K562 (cell line): Measurements from ENCODE around the gene NFE2. TPM values are rescaled to one million over a fixed set of nuclear protein-coding genes. Genes with fewer than 3 reads are reported as not detected.

ENCODE experiments used
- ATF2 ChIP-seq: sonication (generic); formaldehyde crosslinking; IDR thresholded peaks from 2 replicates; pipeline ENCODE4 v1.8.1; 2022; ENCODE audit warnings: missing genetic modification reagents
- BRF2 ChIP-seq: IDR thresholded peaks from 3 replicates; pipeline ENCODE4 v1.6.1; 2011; ENCODE audit warnings: borderline replicate concordance, mild to moderate bottlenecking; ENCODE audit not compliant: insufficient read length, insufficient read depth
- HCFC1 ChIP-seq: IDR thresholded peaks from 2 replicates; pipeline ENCODE4 v1.6.1; 2012; ENCODE audit warnings: low read depth, low read length, improper control_type of control experiment
- HMBOX1 ChIP-seq: sonication (generic); IDR thresholded peaks from 2 replicates; pipeline ENCODE4 v1.6.1; 2016
- MBD2 ChIP-seq: sonication (generic); IDR thresholded peaks from 2 replicates; pipeline ENCODE4 v1.6.1; 2016; ENCODE audit warnings: low read depth, borderline replicate concordance
- NUFIP1 ChIP-seq: fragments of 450-650 bp; IDR thresholded peaks from 2 replicates; pipeline ENCODE4 v1.6.1; 2018; ENCODE audit not compliant: partially characterized antibody
- RBFOX2 ChIP-seq: fragments of 200-400 bp; formaldehyde crosslinking; IDR thresholded peaks from 2 replicates; pipeline ENCODE4 v1.6.1; 2017; ENCODE audit warnings: low read depth, mild to moderate bottlenecking, low read length, moderate library complexity
- SAFB ChIP-seq: fragments of 200-400 bp; formaldehyde crosslinking; IDR thresholded peaks from 2 replicates; pipeline ENCODE4 v1.6.1; 2017; ENCODE audit warnings: low read depth, low read length, borderline replicate concordance
- SMAD4 ChIP-seq: fragments of 250-450 bp; sonication (Bioruptor Pico); conservative IDR thresholded peaks from 2 replicates; pipeline ENCODE4 v1.8.0; 2021; ENCODE audit warnings: inconsistent platforms, mild to moderate bottlenecking, moderate library complexity
- SMARCA5 ChIP-seq: fragments of 450-650 bp; IDR thresholded peaks from 2 replicates; pipeline ENCODE4 v1.6.1; 2016
- TAF15 ChIP-seq: fragments of 200-400 bp; formaldehyde crosslinking; IDR thresholded peaks from 2 replicates; pipeline ENCODE4 v1.6.1; 2017; ENCODE audit warnings: mild to moderate bottlenecking, low read depth, low read length, moderate library complexity
- ZFP36 ChIP-seq: fragments of 150-350 bp; IDR thresholded peaks from 2 replicates; pipeline ENCODE4 v1.6.1; 2018; ENCODE audit warnings: low read length, low read depth; ENCODE audit not compliant: partially characterized antibody
- ZNF3 ChIP-seq: fragments of 250-450 bp; sonication (Bioruptor Pico); IDR thresholded peaks from 2 replicates; pipeline ENCODE4 v1.5.0; 2021; ENCODE audit warnings: mild to moderate bottlenecking, moderate library complexity
- ZNF318 ChIP-seq, 2 experiments: fragments of 450-650 bp; IDR thresholded peaks; 2 replicates each; pipeline ENCODE4 v1.6.1; 2016; ENCODE audit warnings: mild to moderate bottlenecking in 2 of 2, borderline replicate concordance in 1 of 2, low read depth in 1 of 2, moderate library complexity in 1 of 2
- ZNF347 ChIP-seq: fragments of 450-650 bp; formaldehyde crosslinking; IDR thresholded peaks from 2 replicates; pipeline ENCODE4 v1.4.0; 2020; ENCODE audit warnings: low read depth, mild to moderate bottlenecking, moderate library complexity
- ZNF41 ChIP-seq: fragments of 250-450 bp; sonication (Bioruptor Pico); conservative IDR thresholded peaks from 2 replicates; pipeline ENCODE4 v1.4.0; 2020; ENCODE audit warnings: mild to moderate bottlenecking
- polyA plus RNA-seq, 8 experiments: library from polyadenylated mRNA; depleted of rRNA in 4 of 8; stranded (reverse) in 5 of 8; unstranded in 3 of 8; fragments of >200 nt; fragmentation: Nextera tagmentation in 2 of 8; fragmentation: Illumina TruSeq in 1 of 8; extraction: Ambion mirVana in 2 of 8; extraction: Trizol in 1 of 8; gene quantifications; 2 replicates each; pipeline versions ENCODE4 v1.2.1 to v1.2.3, GENCODE V29; 2011 to 2014; ENCODE audit warnings: inconsistent platforms in 1 of 8, missing spikeins in 1 of 8
- total RNA-seq, 7 experiments: library from RNA; depleted of rRNA in 6 of 7; stranded (reverse); fragments of >200 nt in 6 of 7; fragmentation: Illumina TruSeq in 2 of 7; extraction: Trizol in 2 of 7; gene quantifications; 2 replicates each; pipeline versions ENCODE4 v1.2.1 to v1.2.3, GENCODE V29; 2011 to 2021; ENCODE audit warnings: low replicate concordance in 1 of 7

The NFE2 gene
- total and polyA plus RNA-seq, 9 of the 15 experiments (the other 6 are each of a cell fraction or from before 2014, with no cell fraction given), result 12.3 to 282 (median 208) TPM

GRCh38 chr12:54259194-54260011, 41.4 kb downstream of the NFE2 start (continued):
- TF ChIP-seq ZNF318 (IDR thresholded peaks at IDR 0.05; ENCODE audit: borderline replicate concordance in 1 of 2, low read depth in 1 of 2) (no peak), ZNF347 (CRISPR knock-in tag) (no peak), RBFOX2 (peak; percentile 51), HMBOX1 (no peak), ZNF41 (CRISPR knock-in tag) (no peak), SAFB (no peak), SMARCA5 (no peak), SMAD4 (CRISPR knock-in tag) (no peak), ATF2 (CRISPR knock-in tag) (no peak), BRF2 (no peak), TAF15 (no peak), ZNF3 (CRISPR knock-in tag) (no peak), ZFP36 (no peak), MBD2 (peak; percentile 42; the same call in 1 of the 2 replicates), NUFIP1 (no peak), HCFC1 (no peak)
